ENCODE measurements around the gene GNB1L. TPM values are rescaled to one million over a fixed set of nuclear protein-coding genes. Genes with fewer than 3 reads are reported as not detected.
A peak's percentile ranks its signal among the peaks of the same experiment; 100 is the strongest.

The GNB1L gene
- total RNA-seq, 1 donor from 2014 or later = 7.8 TPM

- Histone ChIP-seq H3K27ac (peak overlapping the region; percentile 25), H3K27me3 (no peaks in the 10 kb centered on the region), H3K9me3 (no peaks in the 10 kb centered on the region), H3K4me3 (no peak overlapping the region), H3K4me1 (peaks cover 58% of the 10 kb centered on the region), H3K36me3 (peaks cover 14% of the 10 kb centered on the region)
- intact Hi-C loops (cut with DNase I) = no loop called here
- ATAC-seq = no peak
- TF ChIP-seq, protein P1, sequence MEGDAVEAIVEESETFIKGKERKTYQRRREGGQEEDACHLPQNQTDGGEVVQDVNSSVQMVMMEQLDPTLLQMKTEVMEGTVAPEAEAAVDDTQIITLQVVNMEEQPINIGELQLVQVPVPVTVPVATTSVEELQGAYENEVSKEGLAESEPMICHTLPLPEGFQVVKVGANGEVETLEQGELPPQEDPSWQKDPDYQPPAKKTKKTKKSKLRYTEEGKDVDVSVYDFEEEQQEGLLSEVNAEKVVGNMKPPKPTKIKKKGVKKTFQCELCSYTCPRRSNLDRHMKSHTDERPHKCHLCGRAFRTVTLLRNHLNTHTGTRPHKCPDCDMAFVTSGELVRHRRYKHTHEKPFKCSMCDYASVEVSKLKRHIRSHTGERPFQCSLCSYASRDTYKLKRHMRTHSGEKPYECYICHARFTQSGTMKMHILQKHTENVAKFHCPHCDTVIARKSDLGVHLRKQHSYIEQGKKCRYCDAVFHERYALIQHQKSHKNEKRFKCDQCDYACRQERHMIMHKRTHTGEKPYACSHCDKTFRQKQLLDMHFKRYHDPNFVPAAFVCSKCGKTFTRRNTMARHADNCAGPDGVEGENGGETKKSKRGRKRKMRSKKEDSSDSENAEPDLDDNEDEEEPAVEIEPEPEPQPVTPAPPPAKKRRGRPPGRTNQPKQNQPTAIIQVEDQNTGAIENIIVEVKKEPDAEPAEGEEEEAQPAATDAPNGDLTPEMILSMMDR (IDR thresholded peaks at IDR 0.05) = no peak
- peak; percentile 76 for DNase-seq
Measured at GRCh38 chr22:19851291-19852176, 3.1 kb downstream of the GNB1L start.

GRCh38 chr22:19850763-19851109, 3.9 kb downstream of the GNB1L start:
- H3K27me3 ChIP-seq = no peaks in the 10 kb centered on the region
- no peak overlapping the region for H3K4me3 ChIP-seq
- no peaks in the 10 kb centered on the region for H3K9me3 ChIP-seq
- DNase-seq (no peak), ATAC-seq (no peak)
- TF ChIP-seq, protein P1 (IDR thresholded peaks at IDR 0.05) = no peak
- peaks cover 52% of the 10 kb centered on the region for H3K4me1 ChIP-seq
- H3K36me3 ChIP-seq = peaks cover 14% of the 10 kb centered on the region
- peak overlapping the region; percentile 68 for H3K27ac ChIP-seq
- intact Hi-C loops (cut with DNase I) = no loop called here

DNA sequence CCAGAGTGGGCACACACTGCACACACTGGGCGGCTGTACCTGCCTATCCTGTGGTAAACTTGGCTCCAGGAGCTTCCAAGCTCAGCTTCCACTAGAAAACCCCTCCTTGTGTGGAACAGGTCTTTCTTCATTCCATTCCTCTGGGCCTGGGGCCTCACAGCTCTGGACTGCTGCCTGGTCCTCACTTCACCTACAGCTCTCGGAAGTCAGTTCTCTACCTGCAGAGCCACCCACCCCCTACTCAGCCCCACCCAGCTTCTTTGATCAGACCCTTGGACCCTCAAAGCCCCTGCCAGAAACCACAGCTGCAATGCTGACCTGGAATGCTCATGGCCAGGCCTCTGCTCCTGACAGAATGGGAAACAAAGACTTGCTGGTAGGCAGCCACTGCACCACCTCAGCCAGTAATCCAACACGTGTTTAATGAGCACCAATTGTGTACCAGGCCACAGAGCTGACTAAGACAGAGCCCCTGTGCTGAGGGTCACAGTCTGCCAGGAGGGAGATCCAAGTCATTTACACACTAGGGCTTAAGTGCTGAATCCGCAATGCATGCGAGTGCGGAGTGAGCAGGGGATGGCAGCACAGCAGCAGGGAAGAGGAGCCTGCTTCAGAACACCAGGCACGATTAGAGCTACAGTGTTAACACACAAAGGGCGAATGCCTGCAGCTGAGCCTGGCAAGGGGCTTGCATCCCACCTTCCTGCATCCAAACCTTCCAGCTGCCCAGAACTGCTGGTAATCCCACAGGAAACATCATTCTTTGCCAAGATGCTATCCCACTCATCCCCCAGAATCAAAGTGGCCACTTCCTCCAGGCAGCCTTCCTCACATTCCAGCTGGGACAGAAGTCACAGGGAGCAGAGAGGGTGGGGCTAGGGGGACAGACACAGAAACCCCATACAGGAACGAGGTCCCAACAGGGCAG, 4.6 kb downstream of the GNB1L start:
- Histone ChIP-seq H3K36me3 (peaks cover 14% of the 10 kb centered on the region), H3K9me3 (no peaks in the 10 kb centered on the region), H3K27ac (peak overlapping the region; percentile 68), H3K27me3 (no peaks in the 10 kb centered on the region), H3K4me3 (no peak overlapping the region), H3K4me1 (peaks cover 55% of the 10 kb centered on the region)
- DNase-seq (peak; percentile 84), ATAC-seq (peak; percentile 69)
- intact Hi-C loops (cut with DNase I) = no loop called here
- TF ChIP-seq, protein P1 (IDR thresholded peaks at IDR 0.05) = no peak

- H3K4me1 ChIP-seq = peaks cover 68% of the 10 kb centered on the region
- ATAC-seq (peak; percentile 42), DNase-seq (peak; percentile 79)
- H3K27me3 ChIP-seq = no peaks in the 10 kb centered on the region
- H3K36me3 ChIP-seq = peaks cover 14% of the 10 kb centered on the region
- H3K27ac ChIP-seq = peak overlapping the region; percentile 58
- intact Hi-C loops (cut with DNase I) = no loop called here
- H3K9me3 ChIP-seq = no peaks in the 10 kb centered on the region
- H3K4me3 ChIP-seq = no peak overlapping the region
- TF ChIP-seq, protein P1 (IDR thresholded peaks at IDR 0.05) = no peak
Measured at GRCh38 chr22:19848298-19849224, 6.1 kb downstream of the GNB1L start.

DNA sequence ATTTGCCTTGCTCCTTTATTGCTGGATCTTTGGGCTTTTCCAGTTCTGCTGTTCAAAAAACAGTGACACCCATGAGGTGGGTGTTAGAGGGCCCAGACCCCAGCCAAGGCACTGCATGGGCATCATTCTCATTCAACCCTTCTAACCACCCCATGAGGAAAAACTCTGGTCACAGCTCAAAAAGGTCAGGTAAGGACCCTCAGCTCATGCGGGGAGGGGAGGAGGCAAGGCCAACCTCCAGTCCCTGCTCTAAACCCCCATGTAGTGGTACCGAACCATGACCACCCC, 7.4 kb downstream of the GNB1L start:
- TF ChIP-seq, protein P1 (IDR thresholded peaks at IDR 0.05) = no peak
- Histone ChIP-seq H3K4me1 (peaks cover 67% of the 10 kb centered on the region), H3K27me3 (no peaks in the 10 kb centered on the region), H3K4me3 (no peak overlapping the region), H3K9me3 (no peaks in the 10 kb centered on the region), H3K36me3 (peaks cover 14% of the 10 kb centered on the region), H3K27ac (no peak overlapping the region)
- ATAC-seq (no peak), DNase-seq (no peak)
- intact Hi-C loops (cut with DNase I) = no loop called here

Data from upper lobe of right lung (tissue), 1 donor.